ENCODE results near the gene KIF3A.

Gene KIF3A

DNA sequence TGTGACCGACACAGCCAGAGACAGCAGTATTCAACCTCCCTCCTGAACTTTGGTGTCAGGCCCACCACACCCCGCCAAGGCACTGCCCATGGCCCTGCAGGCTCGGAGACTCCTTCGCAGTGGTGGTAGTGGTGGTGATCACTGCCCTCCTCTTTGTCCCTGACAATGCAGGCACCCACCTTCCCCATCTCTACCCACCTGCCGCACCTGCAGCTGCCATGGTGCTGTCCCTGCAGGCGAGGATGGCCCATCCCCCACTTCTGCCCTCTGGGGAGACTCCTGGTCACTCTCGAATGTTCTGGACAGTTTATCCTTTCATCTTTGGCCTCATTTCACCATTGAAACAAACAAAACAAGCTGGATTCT lies 67.9 kb downstream of the KIF3A start:
- Histone ChIP-seq H3K9me3 (ENCODE audit: insufficient read depth, low read depth, low read length) (no peaks in the 10 kb centered on the region), H3K36me3 (ENCODE audit: insufficient read depth, low read depth, low read length) (no peaks in the 10 kb centered on the region), H3K9ac (ENCODE audit: low read depth, low read length) (no peak overlapping the region), H3K4me3 (ENCODE audit: low read length) (no peak overlapping the region), H3K27me3 (ENCODE audit: insufficient read depth, low read length) (no peaks in the 10 kb centered on the region), H3K4me1 (ENCODE audit: insufficient read depth, low read length) (no peaks in the 10 kb centered on the region; the same call in 1 of the 2 replicates), H3K27ac (ENCODE audit: low read length) (no peak overlapping the region)

DNA sequence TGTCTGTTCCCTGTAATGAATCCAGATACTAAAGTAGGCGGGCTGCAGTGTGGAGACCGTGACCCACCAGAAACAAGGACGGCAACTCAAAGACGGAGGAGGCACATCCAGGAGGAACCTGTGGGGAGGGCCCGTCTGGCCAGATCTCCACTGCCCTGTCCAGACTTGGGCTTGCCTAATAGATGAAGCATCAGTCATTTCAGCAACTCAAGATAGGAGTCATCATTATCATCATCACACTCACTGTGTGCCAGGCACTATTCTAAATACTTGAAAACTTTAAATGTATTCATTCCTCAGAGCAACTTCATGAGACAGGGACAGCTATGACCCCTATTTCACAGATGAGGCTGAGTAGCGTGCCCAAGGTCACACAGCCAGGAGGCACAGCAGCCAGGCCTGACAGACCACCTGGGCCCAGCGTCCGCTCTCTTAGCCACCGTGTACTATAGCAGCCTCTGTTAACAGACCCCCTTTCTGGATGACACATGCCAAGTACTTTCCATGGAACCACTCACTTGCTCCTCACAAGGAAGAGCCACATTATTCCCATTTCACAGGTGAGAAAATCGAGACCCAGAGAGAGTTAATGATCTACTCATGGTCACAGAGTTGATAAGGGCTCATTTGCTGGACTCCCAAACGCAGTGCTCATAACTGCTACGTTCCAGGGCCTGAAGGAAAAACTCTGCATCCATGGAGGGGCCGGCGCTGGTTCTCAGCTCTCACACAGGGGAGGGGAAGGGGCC lies 68.5 kb downstream of the KIF3A start:
- Histone ChIP-seq H3K9ac (ENCODE audit: low read depth, low read length) (no peak overlapping the region), H3K27ac (ENCODE audit: low read length) (no peak overlapping the region), H3K4me3 (ENCODE audit: low read length) (no peak overlapping the region), H3K36me3 (ENCODE audit: insufficient read depth, low read depth, low read length) (no peaks in the 10 kb centered on the region), H3K4me1 (ENCODE audit: insufficient read depth, low read length) (no peaks in the 10 kb centered on the region; the same call in 1 of the 2 replicates), H3K9me3 (ENCODE audit: insufficient read depth, low read depth, low read length) (no peaks in the 10 kb centered on the region), H3K27me3 (ENCODE audit: insufficient read depth, low read length) (no peaks in the 10 kb centered on the region)

DNA sequence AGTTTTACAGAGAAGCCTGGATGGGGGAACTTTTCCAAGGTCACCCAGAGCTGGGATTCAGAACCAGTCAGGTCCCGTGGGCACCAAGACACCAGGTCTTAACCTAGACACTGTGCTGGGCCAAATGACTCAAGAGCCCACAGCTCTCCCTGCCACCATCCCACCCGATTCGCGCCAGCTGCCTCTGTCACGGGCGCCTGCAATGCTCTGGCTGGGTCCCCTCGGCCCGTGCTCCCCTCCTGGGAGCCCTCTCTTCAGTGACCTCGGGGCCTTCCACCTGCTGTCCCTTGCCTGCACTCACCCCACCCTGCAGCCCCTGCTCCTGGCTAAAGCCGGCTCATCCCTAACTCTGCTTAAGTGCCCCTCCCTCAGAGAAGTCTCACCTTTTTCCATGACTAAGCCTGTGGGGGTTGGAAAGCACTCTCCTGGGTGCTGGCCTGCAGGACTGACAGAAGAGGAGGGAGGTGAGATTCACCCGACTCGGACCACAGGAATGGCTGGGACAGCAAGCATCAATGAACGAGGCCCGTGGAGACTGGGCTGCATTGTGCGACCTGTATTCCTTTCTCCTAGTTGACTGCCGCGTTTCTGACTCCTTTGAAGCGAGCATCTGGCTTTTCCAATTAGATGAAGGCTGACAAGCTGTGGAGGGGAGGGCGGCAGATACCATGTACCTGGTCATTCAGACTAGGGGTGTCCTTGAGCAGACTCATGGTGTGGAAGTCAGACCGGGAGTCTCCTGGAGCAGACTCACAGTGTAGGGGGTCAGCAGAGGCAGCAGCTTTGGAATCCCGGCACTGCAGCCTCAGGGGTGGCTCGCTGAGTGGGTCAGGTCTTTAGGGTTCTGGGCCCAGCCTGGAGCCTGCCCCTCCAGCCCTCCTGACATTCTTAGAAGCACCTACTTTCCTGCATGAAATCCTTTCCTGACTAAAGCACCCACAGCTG lies 69.3 kb downstream of the KIF3A start:
- Histone ChIP-seq H3K36me3 (ENCODE audit: insufficient read depth, low read depth, low read length) (no peaks in the 10 kb centered on the region), H3K27me3 (ENCODE audit: insufficient read depth, low read length) (no peaks in the 10 kb centered on the region), H3K9me3 (ENCODE audit: insufficient read depth, low read depth, low read length) (no peaks in the 10 kb centered on the region), H3K4me1 (ENCODE audit: insufficient read depth, low read length) (no peaks in the 10 kb centered on the region; the same call in 1 of the 2 replicates), H3K9ac (ENCODE audit: low read depth, low read length) (no peak overlapping the region), H3K4me3 (ENCODE audit: low read length) (no peak overlapping the region), H3K27ac (ENCODE audit: low read length) (no peak overlapping the region)

DNA sequence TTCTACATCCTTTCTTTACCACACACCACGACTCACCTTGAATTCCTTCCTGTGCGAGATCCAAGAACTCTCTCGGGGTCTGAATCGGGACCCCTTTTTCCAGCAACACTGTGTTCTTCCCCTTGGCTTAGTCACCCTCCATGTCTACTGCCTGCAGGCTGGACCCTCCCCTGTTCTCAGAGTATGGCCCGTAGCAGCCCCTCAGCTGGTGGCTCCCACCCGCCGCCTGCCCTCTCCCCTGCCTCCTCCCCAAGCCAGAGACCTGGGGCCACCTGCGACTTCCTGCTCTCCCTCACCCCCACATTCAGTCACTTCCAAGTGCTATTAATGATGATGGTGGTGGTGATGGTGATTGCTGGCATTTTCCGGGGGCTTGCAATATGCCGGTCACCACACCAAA lies 70.0 kb downstream of the KIF3A start:
- Histone ChIP-seq H3K36me3 (ENCODE audit: insufficient read depth, low read depth, low read length) (no peaks in the 10 kb centered on the region), H3K27ac (ENCODE audit: low read length) (no peak overlapping the region), H3K27me3 (ENCODE audit: insufficient read depth, low read length) (no peaks in the 10 kb centered on the region), H3K9me3 (ENCODE audit: insufficient read depth, low read depth, low read length) (no peaks in the 10 kb centered on the region), H3K9ac (ENCODE audit: low read depth, low read length) (no peak overlapping the region), H3K4me3 (ENCODE audit: low read length) (no peak overlapping the region), H3K4me1 (ENCODE audit: insufficient read depth, low read length) (no peaks in the 10 kb centered on the region; the same call in 1 of the 2 replicates)

DNA sequence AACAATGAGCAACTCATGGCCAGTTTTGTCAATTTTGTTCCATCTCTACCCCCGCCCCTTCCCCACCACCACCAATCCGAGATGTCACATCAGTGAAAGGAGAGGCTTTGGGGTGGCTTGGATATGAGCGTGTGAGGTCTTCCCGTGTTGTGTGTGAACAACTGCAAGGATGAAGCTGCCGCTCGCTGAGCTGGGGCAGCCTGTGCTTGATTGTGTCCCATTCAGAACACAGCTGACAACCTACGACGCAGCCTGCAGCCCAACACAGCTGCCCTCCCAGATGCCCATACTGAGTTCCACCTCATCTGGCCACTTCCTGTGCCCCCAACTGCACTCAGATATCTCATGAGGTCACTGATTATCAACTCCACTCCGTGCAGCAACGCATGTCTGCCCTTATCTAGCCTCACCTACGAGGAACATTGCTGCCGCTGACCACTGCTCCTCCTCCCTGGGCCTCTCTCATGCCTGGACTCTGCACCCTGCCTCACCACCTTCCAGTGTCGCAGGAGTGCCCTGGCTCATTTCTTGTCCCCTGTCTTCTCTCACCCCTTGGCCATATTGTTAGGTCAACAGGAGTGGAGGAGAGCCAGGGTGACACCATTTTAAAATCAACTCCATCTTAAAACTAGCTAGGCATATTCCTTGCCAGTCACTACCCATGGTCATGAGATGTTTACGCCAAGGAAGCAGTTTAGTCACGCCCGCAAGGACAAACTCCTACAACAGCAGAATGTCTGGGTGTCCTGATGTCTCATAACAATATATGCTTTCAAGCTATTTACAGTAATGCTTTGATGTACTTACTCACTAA lies 70.8 kb downstream of the KIF3A start:
- Histone ChIP-seq H3K9me3 (ENCODE audit: insufficient read depth, low read depth, low read length) (no peaks in the 10 kb centered on the region), H3K36me3 (ENCODE audit: insufficient read depth, low read depth, low read length) (no peaks in the 10 kb centered on the region), H3K27me3 (ENCODE audit: insufficient read depth, low read length) (no peaks in the 10 kb centered on the region), H3K9ac (ENCODE audit: low read depth, low read length) (no peak overlapping the region), H3K4me1 (ENCODE audit: insufficient read depth, low read length) (no peaks in the 10 kb centered on the region; the same call in 1 of the 2 replicates), H3K4me3 (ENCODE audit: low read length) (no peak overlapping the region), H3K27ac (ENCODE audit: low read length) (no peak overlapping the region)

DNA sequence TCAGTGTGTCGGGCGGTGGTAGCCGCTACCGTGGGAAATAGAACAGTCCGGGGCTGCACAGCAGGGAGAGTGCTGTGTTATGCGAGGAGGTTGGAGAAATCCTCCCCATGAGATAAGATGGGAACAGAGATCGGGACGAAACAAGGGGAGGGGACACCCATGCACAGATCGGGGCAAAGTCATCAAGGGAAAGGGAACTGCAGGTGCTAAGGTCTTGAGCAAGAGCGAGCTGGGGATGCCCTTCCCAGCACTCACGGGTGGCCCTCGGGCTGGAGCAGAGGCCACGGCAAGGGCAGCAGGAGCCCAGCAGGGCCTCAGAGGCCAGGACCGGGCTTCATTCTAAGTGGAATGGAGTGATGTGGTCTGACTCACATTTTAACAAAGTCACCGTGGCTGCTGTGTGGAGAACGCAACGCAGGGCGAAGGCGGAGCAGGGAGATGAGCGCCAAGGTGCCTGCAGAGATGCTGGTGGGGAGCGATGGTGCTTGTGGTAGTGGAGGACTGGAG lies 71.7 kb downstream of the KIF3A start:
- Histone ChIP-seq H3K9me3 (ENCODE audit: insufficient read depth, low read depth, low read length) (no peaks in the 10 kb centered on the region), H3K4me1 (ENCODE audit: insufficient read depth, low read length) (no peaks in the 10 kb centered on the region; the same call in 1 of the 2 replicates), H3K4me3 (ENCODE audit: low read length) (no peak overlapping the region), H3K27me3 (ENCODE audit: insufficient read depth, low read length) (no peaks in the 10 kb centered on the region), H3K27ac (ENCODE audit: low read length) (no peak overlapping the region), H3K9ac (ENCODE audit: low read depth, low read length) (no peak overlapping the region), H3K36me3 (ENCODE audit: insufficient read depth, low read depth, low read length) (no peaks in the 10 kb centered on the region)

DNA sequence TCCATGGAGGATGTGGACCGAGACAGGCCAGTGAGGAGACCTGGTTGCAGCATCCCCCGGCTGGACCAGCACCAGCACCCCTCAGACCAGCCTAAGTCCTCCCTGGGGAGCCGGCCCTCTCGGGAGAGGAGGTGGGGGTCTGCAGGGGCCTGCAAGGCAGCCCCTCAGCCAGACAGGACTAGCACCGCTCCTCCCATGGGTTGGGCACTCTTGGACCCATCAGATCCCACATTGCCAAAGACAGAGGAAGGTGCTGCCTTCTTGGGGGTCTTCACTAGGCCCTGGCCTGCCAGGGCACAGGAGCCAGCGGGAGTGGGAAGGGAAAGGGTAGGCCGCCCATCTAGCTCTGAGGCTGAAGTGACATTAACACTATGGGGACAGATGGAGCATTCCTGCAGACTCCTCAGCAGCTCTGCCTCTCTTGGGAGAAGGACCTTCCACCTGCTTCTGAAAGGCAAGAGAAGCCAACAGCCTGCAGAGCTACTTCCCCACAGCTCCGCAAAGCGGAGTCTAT lies 72.6 kb downstream of the KIF3A start:
- Histone ChIP-seq H3K4me1 (ENCODE audit: insufficient read depth, low read length) (no peaks in the 10 kb centered on the region), H3K9ac (ENCODE audit: low read depth, low read length) (no peak overlapping the region), H3K36me3 (ENCODE audit: insufficient read depth, low read depth, low read length) (no peaks in the 10 kb centered on the region), H3K4me3 (ENCODE audit: low read length) (no peak overlapping the region), H3K27ac (ENCODE audit: low read length) (no peak overlapping the region), H3K27me3 (ENCODE audit: insufficient read depth, low read length) (no peaks in the 10 kb centered on the region), H3K9me3 (ENCODE audit: insufficient read depth, low read depth, low read length) (no peaks in the 10 kb centered on the region)

DNA sequence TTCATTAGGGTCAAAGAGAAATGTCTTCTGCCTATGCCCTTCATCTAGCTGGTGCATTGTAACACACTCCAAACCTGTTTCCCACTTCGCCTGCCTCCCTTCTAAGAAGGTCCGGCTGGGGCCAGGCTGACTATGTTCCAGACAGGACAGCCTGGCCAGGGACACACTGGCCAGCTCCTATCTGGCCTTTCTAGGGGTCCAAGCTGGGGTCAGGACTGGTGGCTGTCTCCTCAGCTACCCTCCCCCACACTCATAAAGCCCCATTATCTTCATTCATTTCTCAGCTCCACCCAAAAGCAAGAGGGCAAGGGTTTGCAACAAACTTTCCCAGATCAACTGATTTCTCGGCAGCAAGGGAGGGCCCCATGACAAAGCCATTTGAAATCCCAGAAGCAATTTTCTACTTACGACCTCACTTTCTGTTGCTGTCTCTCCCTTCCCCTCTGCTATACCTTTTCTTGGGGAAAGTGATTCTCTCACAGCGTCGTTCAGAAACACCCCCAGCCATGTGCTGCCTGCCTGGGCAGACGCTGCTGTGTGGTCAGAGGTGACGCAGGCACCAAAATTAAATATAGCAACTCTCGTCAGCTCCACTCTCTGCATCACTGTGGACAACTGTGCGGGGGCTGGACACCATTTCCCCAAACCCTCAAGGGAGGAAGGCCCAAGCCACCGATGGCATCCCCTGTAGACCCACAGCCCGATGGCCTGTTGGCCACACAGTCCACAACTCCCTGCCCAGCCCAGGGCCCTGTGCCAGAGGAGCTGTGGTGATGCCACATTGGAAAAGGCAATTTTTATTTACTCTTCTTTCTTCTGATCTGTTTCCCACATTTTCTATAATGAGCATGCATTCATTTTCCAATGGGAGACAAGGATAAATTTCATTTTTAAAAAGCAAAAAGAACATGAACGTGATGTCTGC lies 73.3 kb downstream of the KIF3A start:
- no peaks in the 10 kb centered on the region for H3K36me3 ChIP-seq (ENCODE audit: insufficient read depth, low read depth, low read length)
- no peaks in the 10 kb centered on the region for H3K4me1 ChIP-seq (ENCODE audit: insufficient read depth, low read length)
- H3K9ac ChIP-seq (ENCODE audit: low read depth, low read length): no peak overlapping the region
- H3K27ac ChIP-seq (ENCODE audit: low read length): no peak overlapping the region
- no peaks in the 10 kb centered on the region for H3K27me3 ChIP-seq (ENCODE audit: insufficient read depth, low read length)
- no peaks in the 10 kb centered on the region for H3K9me3 ChIP-seq (ENCODE audit: insufficient read depth, low read depth, low read length)
- H3K4me3 ChIP-seq (ENCODE audit: low read length): no peak overlapping the region

DNA sequence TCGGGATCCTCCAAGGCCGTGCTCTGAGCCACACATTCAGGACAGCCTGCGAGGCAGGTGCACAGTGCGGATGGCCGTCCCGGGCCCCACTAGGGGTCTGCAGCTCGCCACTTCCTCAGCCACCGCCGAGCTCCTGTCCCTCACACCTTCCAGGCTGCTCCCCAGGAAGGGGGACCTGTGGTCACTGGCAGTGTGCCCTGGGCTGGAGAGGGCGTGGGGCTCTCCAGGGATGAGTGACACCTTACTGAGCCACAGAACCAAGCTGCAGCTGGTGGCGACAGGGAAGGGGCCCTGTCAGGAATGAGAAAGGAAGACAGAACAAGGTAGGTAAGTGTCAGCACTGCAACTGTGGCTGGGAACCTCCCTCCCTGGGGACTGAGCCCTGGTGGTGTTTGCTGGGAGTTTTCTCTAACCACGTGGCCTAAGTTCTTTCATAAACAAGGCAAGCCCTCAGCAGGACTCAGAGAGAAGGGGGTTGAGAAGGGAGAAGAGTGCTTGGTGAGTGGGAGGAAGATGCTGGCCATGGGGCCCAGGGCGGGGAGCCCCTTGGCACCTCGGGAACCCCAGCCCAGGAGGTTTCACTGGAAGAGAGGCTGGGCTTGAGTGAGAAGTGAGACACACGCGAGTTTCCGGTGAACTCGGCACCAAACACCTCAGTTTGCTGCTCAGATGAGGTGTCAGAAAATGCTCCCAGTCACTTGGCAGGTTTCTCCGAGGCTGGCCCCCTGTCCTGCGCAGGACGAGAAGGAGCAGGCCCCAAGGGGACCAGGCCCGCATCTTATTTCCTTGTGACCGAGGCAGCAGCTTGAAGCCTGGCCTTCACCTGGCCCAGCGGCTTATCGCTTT lies 74.2 kb downstream of the KIF3A start:
- no peaks in the 10 kb centered on the region for H3K4me1 ChIP-seq (ENCODE audit: insufficient read depth, low read length)
- no peak overlapping the region for H3K4me3 ChIP-seq (ENCODE audit: low read length)
- H3K27me3 ChIP-seq (ENCODE audit: insufficient read depth, low read length): peaks cover under 1% of the 10 kb centered on the region; the same call in 1 of the 2 replicates
- no peak overlapping the region for H3K9ac ChIP-seq (ENCODE audit: low read depth, low read length)
- no peaks in the 10 kb centered on the region for H3K36me3 ChIP-seq (ENCODE audit: insufficient read depth, low read depth, low read length)
- no peak overlapping the region for H3K27ac ChIP-seq (ENCODE audit: low read length)
- H3K9me3 ChIP-seq (ENCODE audit: insufficient read depth, low read depth, low read length): no peaks in the 10 kb centered on the region

DNA sequence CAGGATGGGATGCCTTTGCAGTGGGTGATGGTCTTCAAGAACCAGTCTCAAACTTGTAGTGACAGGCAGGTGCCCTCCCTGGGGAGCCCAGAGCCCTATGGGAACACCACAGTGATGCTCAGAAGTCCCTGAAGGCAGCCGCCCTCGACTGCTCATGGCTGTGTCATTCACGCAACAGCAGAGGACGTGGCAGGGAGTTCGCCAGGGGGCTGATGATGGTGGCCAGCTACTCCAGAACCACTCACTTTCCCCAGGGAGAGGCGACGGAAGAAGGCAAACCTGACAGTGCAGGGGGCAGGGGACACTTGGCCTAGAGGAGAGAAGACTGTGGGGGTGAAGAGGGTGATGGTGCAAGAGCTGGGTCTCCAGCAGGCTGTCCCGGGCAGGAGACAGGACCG lies 75.3 kb downstream of the KIF3A start:
- H3K9me3 ChIP-seq (ENCODE audit: insufficient read depth, low read depth, low read length): no peaks in the 10 kb centered on the region
- H3K27me3 ChIP-seq (ENCODE audit: insufficient read depth, low read length): peaks cover 12% of the 10 kb centered on the region
- no peaks in the 10 kb centered on the region for H3K36me3 ChIP-seq (ENCODE audit: insufficient read depth, low read depth, low read length)
- H3K9ac ChIP-seq (ENCODE audit: low read depth, low read length): no peak overlapping the region
- no peak overlapping the region for H3K4me3 ChIP-seq (ENCODE audit: low read length)
- H3K4me1 ChIP-seq (ENCODE audit: insufficient read depth, low read length): no peaks in the 10 kb centered on the region
- no peak overlapping the region for H3K27ac ChIP-seq (ENCODE audit: low read length)

Measured in iPS-20b (cell line).